Measurements from ENCODE around the gene FGGY.
"Not testable (repeated sequence)": the region's sequence is repeated elsewhere in the genome, so short reads cannot be mapped to it uniquely, and the experiment has no call there.

FGGY gene

DNA sequence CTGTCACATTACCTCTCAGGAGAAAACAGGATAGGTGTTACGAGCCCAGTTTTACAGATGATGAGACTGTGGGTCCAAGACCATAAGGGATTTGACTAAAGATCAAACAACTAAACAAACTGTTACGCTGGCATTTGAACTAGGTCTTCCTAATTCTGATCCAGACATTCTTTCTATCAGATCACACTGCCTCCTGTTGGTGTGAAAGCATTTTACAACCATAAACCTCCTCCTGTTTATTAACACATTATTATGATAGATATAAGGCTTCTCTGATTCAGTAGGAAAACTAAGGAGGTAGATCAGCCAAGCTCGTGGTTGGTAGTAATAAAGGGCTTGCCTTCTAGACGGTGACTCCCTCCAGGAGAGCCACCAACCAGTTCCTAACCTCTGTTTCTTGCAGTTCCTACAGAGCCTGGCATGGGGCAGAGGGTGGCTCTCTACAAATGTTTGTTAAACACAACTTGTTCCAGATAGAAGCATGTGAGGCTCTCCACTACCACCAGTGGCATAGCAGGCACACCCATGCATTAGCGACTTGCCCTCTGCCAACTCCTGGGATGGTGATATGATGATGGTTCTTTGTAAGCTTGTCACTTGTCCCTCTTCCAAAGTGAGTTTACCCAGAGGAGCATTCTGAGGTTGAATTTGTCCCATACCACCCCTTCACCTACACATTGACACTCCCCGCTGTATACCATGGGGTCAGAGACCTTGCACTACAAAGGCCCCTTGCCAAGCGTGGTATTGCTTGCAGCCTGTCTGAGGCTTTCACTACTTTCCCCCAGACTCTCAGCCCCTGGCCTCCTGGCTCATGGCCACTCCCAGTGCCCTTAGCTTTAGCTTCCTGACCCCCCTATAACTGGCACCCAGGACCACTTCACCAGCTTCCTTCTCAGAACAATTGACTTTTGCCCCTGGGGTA lies 421.4 kb downstream of the FGGY start:
- no peak overlapping the region for H3K27ac ChIP-seq
- H3K4me3 ChIP-seq: no peak overlapping the region

DNA sequence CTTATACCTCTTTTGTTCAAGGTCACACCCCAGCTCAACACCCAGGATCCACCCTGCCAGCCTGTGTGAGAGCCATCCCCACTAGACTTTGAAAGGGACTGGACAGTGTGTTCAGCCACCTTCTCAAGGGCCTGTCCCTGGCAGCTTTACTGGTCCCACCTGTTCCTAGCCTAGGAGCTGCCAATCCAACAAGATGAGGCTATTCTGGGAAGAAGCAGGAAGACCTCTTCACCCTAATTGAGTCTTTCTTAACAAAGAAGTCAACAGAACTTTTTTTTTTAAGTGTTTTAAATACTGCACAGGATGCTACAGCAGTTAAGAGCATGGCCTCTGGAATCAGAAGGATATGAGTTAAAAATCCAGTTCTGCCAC lies 422.1 kb downstream of the FGGY start:
- Histone ChIP-seq H3K4me3 (no peak overlapping the region), H3K27ac (no peak overlapping the region)

DNA sequence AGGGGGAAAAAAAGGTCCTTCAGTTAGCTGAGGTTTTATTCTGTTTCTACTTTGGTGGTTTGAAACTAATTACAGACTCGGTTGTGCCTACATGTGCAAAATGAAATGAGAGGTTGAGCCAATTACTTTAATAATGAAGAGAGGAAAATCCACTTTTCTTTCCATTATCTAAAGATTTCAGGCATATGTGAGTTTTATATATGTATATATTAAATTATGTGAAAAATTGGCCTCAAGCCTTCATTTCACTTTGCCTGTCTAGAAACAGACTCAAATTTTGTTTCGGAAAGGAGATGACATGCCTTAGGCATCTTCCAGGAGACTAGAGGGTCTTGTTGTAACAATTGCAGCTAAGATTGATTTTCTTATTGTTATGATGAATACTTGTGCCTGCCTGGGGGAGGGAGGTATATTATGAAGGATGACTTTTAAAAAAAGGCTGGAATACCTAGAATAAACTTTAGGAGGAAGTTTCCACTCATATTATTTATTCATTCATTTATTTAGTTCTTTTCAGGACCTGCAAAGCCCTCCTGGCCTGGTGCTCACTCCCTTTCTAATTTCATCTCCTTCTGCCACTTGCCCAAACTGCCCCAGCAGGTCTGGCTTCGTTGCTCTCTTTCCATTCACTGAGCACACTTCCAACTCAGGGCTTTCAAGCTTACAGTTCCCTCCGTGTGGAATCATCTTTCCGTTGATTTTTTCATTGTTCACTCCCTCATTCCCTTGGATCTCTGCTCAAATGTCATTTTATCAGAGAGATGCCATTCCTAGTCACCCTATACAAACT lies 423.6 kb downstream of the FGGY start:
- Histone ChIP-seq H3K4me3 (no peak overlapping the region), H3K27ac (no peak overlapping the region)

DNA sequence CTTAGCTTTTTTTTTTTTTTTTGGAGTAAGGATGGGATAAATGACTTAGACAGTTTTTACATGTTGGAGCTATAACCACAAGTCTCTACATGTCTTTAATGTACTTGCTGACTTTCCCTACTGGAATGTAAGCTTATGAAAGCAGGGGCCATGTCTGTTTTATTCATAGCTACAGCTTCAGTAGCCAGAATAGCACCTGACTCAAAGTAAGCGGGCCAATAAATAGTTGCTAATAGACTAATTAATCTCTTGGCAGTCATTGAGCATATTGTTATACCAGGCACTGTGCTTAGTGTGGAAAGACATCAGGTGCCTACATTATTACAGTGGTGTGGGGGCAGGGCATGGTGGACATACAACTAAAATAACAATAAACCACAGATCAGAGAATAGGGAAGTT lies 433.4 kb downstream of the FGGY start:
- no peak overlapping the region for H3K4me3 ChIP-seq
- H3K27ac ChIP-seq: peak overlapping the region in 14 of 21 experiments; percentile 21 to 85 (median 52)

DNA sequence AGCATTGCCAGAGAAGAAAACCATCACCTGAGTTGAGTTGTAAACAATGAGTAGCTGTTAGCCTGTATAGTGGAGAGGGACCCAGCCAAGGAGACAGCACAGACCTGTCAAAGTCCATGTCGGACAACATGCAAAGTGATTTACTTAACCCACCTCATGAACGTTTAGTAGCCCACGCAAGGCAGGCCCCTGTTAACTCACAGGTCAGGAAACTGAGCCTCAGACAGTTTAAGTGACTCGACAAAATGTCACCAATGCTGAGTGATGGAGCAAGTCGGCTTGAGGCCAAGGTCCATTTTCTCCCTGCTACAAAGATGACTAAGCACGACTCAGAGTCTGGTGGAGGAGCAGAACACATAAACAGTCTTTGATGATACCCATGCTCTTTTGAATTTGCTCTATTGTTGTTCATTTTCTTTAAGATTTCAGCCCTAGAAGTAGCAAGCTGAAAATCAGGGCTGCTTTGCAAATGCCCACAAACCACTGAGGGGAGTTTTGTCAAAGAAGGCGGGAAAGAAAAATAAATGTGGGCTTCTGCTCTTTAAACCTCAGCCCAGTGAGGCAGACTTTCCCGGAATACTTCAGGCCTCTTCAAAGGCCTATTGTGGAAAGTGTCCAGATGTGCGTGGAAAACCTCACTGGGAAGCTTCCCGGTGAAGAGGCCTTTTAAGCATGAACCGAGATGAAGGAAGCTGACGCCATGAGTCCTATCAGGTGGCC lies 434.0 kb downstream of the FGGY start:
- Histone ChIP-seq H3K4me3 (no peak overlapping the region), H3K27ac (peak overlapping the region in 18 of 21 experiments; percentile 22 to 85 (median 56))

DNA sequence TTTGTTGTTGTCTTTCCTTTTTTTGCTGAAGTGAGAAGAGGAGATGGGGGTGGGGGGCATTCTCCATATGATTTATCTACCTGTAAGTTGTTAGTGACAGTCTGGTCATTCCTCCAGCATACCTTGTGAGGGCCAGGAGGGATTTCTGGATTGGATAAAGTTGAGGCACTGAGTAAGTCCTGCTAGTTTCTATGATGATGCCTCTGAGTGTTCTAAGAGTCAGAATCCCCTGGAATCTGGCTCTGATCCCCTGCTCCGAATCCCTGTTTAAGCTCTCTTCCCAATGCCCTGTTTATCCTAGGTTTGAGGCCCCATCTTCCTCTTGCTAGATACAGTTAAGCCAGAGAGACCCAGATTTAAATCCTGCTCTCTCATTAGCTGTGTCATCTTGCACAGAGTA lies 434.7 kb downstream of the FGGY start:
- H3K4me3 ChIP-seq: no peak overlapping the region
- H3K27ac ChIP-seq: peak overlapping the region in 18 of 21 experiments; percentile 22 to 85 (median 56)

DNA sequence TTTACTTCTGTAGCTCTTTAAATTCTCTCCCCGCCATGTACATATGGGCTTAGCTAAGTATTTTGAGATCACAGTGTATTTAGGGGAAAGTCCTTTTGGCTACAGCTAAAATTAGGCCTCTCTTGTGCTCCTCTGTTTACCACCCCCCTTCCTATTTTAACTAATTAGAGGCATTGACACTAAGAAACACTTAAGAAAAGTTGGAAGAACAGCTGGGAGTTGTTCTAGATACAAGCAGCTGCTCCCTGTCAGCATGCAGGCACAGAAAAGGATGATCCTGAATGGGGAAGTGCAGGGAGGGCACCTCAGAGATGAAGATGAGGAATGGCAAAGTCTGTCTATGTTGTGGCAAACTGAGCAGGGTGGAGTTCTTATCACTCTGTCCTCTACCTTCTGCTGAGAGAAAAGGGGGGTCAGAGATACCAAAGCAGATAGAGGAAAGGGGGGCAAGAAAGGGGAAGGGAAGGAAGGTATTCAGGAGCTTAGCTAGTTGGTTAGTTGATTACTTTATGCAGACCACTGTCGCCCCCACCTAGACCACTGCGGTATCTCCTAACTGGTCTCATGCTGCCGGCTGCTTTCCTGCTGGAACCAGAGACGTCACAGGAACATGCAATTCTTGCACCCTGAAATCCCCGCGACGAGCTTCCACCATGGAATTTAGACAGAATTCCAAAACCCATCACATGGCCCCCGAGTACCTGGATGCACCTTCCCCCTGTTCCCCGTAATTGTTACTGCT lies 435.5 kb downstream of the FGGY start:
- Histone ChIP-seq H3K4me3 (no peak overlapping the region), H3K27ac (peak overlapping the region in 11 of 21 experiments; percentile 13 to 85 (median 63))

DNA sequence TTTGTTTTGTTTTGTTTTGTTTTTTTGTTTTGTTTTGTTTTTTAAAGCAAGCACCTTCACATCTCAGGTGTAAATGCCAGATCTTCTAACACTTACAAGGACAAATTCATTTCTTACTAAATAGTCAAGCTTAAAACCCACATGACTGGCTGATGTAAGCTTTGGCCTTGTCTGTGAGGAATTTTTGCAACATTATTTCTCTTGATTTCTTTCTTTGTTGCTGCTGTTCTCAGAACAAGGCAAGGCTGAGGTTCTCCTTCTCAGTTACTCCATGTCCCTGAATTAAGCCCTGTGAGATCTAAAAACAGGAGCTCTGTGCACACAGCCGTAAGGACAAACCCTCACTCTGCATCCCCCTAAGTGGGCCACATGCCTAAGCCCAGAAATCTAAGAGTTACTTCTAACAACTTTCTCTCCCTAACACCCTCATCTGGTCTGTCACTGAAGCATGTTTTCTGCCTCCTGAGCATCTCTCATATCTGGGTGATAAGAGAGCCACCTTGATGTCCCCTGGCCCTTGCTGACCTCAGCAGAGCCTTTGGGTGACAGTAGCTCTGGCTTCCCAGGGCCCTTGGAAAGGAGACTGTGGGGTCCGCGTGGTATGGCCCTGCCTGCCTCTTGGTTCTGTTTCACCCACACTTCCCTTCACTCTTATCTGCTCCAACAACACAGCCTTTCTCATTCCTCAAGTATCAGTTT lies 436.7 kb downstream of the FGGY start:
- Histone ChIP-seq H3K4me3 (no peak overlapping the region), H3K27ac (peak overlapping the region in 6 of 21 experiments; percentile 7 to 83 (median 28))

DNA sequence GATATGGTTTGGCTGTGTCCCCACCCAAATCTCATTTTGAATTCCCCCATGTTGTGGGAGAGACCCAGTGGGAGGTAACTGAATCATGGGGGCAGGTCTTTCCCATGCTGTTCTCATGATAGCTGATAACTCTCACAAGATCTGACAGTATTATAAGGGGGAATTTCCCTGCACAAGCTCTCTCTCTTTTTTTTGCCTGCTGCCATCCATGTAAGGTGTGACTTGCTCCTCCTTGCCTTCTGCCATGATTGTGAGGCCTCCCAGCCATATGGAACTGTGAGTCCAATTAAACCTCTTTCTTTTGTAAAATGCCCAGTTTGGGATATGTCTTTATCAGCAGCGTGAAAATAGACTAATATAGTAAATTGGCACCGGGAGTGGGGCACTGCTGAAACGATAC lies 439.0 kb downstream of the FGGY start:
- not testable (repeated sequence) for H3K27ac ChIP-seq, H3K4me3 ChIP-seq

DNA sequence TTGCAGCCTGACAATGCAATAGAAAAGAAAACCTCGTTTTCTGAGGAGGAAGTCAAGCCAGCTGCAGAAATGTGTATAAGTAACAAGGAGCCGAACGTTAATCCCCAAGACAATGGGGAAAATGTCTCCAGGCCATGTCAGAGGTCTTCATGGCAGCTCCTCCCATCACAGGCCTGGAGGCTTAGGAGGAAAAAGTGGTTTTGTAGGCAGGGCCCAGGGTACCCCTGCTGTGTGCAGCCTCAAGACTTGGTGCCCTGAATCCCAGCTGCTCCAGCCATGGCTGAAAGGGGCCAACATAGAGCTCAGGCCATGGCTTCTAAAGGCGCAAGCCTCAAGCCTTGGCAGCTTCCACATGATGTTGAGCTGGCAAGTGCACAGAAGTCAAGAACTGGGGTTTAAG lies 439.9 kb downstream of the FGGY start:
- H3K27ac ChIP-seq: no peak overlapping the region
- H3K4me3 ChIP-seq: no peak overlapping the region

DNA sequence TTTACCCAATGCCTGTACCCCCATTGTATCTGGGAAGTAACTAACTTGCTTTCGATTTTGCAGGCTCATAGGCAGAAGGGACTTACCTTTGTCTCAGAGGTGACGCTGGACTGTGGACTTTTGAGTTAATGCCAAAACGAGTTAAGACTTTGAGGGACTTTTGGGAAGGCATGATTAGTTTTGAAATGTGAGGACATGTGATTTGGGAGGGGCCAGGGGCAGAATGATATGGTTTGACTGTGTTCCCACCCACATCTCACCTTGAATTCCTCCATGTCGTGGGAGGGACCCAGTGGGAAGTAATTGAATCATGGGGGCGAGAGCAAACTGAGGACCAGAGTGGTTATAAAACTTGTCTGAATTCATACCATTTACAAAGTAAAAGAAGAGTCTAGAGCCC lies 440.7 kb downstream of the FGGY start:
- Histone ChIP-seq H3K27ac (peak overlapping the region in 7 of 21 experiments; percentile 3 to 62 (median 16)), H3K4me3 (no peak overlapping the region)

DNA sequence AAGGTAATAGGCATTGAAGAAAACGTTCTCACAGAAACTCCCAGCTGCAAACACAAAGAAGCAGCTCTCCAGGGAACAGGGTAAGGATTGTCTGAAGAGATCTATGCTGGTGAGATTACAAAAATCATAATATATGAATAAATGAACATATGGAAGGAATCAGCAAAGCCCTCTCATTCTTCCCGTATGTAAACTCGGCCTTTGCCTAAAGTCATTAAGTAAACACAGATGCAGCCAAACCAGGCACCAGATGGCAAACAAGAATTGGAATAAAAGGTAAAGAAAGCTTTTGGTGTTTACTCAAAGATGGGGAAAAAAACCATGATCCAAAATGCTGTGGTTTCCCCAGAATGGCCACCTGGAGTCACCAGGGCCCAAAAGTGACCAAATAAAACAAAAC lies 441.3 kb downstream of the FGGY start:
- Histone ChIP-seq H3K27ac (peak overlapping the region in 7 of 21 experiments; percentile 3 to 62 (median 26)), H3K4me3 (no peak overlapping the region)

DNA sequence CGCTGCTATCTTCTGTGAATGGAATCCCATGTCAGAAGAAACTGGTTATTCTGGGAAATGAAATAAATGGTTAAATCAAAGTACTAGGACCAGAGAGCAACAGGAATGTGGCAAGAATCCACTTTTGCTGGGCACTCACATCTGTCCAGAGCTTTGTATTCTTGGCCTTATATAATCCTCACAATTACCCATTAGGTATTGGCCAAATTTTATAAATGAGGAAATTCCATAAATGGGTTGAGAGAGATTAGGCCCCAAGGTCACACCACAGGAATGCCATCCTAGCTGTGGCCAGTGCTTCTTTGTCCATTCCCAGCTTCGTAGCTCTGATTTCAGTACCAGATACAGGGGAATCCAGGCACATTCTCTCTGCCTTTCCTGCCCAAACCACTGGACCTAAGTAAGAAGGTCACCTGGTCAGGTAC lies 441.7 kb downstream of the FGGY start:
- H3K27ac ChIP-seq: peak overlapping the region in 4 of 21 experiments; percentile 3 to 59 (median 18)
- no peak overlapping the region for H3K4me3 ChIP-seq

DNA sequence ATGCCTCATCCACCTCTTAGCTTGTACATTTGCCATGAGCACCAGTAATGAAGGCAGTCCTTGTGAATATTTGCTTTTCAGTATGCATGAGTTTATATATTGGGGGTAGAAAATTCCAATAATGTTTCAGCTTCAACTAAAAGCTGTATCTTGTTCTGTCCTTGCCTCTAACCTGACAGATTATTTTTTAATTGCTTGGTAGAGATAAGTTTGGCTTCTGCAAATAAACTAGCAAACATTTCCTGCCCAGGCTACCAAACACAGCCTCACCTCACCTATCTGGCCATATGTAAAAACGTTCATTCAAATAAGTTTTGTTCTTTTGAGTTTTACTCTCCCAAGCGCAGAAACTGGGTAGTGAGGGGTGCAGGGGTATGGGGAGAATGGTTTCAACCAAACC lies 442.2 kb downstream of the FGGY start:
- Histone ChIP-seq H3K27ac (peak overlapping the region in 2 of 21 experiments; percentile 4 to 59), H3K4me3 (no peak overlapping the region)

DNA sequence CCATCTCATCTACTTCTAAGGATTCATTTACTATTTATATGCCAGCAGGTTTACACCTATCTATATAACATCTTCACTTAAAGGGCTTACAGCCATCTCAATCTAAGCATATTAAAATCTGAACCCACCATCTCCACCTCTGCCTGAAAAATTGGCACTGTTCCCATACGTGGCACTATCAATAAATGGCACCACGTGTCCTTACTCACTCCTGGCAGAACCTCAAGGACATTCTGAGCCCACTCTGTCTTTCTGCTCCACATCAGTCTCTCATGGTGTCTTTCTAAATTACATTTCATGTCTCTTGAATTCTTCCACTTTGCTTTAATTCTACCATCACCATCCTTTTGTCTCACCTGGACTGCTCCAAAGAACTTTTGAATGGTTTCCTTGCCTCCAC lies 445.6 kb downstream of the FGGY start:
- Histone ChIP-seq H3K27ac (peak overlapping the region in 9 of 21 experiments; percentile 1 to 78 (median 59)), H3K4me3 (no peak overlapping the region)

DNA sequence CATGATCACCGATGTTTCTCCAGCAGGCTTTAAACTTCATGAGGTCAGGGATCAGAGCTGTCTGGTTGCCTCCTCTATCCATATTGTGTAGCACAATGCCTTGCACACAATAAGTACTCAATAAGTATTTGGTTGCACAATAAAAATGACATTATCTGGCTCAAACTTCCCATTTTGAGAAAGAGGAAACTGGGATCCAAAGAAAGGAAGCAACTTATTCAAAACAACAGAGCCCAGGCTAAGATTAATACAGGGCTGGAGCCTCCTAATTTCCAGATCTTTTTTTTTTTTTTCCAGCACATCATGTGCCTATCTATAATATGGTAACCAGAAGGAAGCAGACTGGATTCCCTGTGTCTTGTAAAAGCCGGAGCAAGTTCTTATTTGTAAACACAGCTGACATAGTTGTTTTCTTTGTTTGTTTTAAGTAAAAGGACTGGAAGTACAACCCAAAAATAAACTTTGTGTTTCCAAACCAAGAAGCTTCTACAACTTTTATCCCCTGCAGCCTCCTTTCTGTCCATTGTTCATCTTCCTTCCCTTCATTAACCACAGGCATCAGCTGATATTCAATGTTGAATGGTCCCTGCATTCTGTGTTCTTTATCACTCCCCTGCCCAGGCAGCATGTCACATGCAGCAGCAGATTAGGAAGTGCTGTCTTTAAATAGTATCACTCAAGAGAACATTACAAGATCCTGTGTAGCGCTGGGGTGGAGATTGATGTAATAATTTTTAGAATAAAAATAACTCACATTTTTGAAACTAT lies 446.6 kb downstream of the FGGY start:
- Histone ChIP-seq H3K4me3 (no peak overlapping the region), H3K27ac (peak overlapping the region in 15 of 21 experiments; percentile 1 to 78 (median 44))

DNA sequence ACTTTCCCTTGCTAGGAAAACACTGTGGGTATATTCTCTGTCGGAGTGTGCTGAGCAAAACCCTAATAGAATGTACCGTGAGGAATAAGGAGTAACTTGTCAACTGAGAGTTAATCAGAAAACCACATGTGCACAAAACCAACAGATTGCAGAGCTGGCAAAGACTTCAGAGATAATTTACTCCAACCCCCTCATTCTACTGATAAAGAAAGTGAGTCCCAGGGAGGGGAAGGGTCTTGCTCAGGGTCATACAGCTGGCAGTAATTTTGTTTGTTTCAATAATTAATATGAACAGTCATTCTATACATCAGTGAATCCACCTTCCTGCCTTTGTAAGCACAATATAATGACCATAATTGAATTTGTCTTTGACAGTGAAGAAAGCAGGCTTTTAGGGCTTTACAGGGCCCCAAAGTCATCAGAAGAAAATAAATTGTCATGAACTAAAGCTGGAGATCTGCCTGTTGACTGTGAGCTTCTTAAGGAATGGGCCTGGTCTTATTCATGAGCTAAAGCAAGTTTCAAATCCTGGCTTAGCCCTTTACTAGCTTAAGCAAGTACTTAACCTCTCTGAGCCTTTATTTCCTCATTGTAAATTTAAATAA lies 450.6 kb downstream of the FGGY start:
- Histone ChIP-seq H3K4me3 (no peak overlapping the region), H3K27ac (no peak overlapping the region)

DNA sequence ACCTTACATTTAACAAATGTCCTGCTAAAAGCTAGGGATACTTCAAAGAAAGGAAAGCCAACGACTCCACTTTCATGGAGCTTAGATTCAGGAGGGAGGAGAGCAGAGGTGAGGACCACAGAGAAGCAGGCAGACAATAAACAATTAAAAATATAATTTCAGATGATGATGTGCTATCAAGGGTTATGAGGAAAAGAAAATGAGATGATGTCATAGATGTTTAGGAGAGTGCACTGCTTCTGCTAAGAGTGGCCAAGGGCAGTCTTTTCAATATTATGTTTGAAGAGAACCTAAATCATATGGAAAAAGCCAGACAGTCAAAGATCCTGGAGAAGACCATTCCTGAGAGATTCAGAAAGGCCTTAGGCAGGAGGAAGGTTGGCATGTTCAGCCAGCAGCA lies 451.2 kb downstream of the FGGY start:
- Histone ChIP-seq H3K4me3 (no peak overlapping the region), H3K27ac (no peak overlapping the region)
